B cell (primary cell): ENCODE results near the gene MAPRE2.

Source experiments
- CTCF ChIP-seq: fragments of 200-600 bp; IDR thresholded peaks from one replicate; pipeline ENCODE4 v1.8.0; 2022; ENCODE audit warnings: antibody characterized with exemption, mild to moderate bottlenecking
- EZH2 ChIP-seq: IDR thresholded peaks from 2 replicates; pipeline ENCODE4 v1.6.1; 2012; ENCODE audit warnings: borderline replicate concordance, low read depth, mild to moderate bottlenecking, moderate library complexity, low read length; ENCODE audit not compliant: insufficient read depth, poor library complexity, severe bottlenecking

- TF ChIP-seq CTCF (no peak), EZH2 (no peak)
These were observed 82.6 kb downstream of the MAPRE2 start for GRCh38 chr18:35123811-35124210.
